HepG2 (cell line): Measurements from ENCODE around the gene RAET1L. TPM values are rescaled to one million over a fixed set of nuclear protein-coding genes. Genes with fewer than 3 reads are reported as not detected.

ENCODE experiments used
- NFATC3 ChIP-seq: sonication (generic); formaldehyde crosslinking; IDR thresholded peaks from 2 replicates; pipeline ENCODE4 v1.5.1; 2020; ENCODE audit warnings: mild to moderate bottlenecking, missing genetic modification reagents
- REXO4 ChIP-seq: sonication (generic); formaldehyde crosslinking; IDR thresholded peaks from 2 replicates; pipeline ENCODE4 v1.8.0; 2022; ENCODE audit warnings: missing genetic modification reagents, mild to moderate bottlenecking, borderline replicate concordance
- ZNF383 ChIP-seq: sonication (generic); formaldehyde crosslinking; IDR thresholded peaks from 2 replicates; pipeline ENCODE4 v1.4.0; 2020; ENCODE audit warnings: missing genetic modification reagents, mild to moderate bottlenecking, borderline replicate concordance
- polyA plus RNA-seq, 8 experiments: library from polyadenylated mRNA; depleted of rRNA in 3 of 8; stranded (reverse) in 7 of 8; unstranded in 1 of 8; fragments of >200 nt; fragmentation: Illumina TruSeq in 4 of 8; extraction: Trizol in 4 of 8; gene quantifications; 2 replicates each; pipeline versions ENCODE4 v1.2.1 to v1.2.3, GENCODE V29; 2011 to 2016; ENCODE audit warnings: low read depth in 4 of 8, missing spikeins in 1 of 8, mixed read lengths in 1 of 8; ENCODE audit not compliant: insufficient read depth in 1 of 8
- total RNA-seq, 5 experiments: library from RNA; depleted of rRNA; stranded (reverse); fragments of >200 nt; fragmentation: Illumina TruSeq; extraction: Trizol; gene quantifications; 2 replicates each; pipeline ENCODE4 v1.2.3, GENCODE V29; 2016; ENCODE audit warnings: low read depth in 1 of 5
- TF ChIP-seq, protein P1 (sequence below): sonication (generic); formaldehyde crosslinking; IDR thresholded peaks from 2 replicates; pipeline ENCODE4 v1.5.0; 2020; ENCODE audit warnings: mild to moderate bottlenecking, missing genetic modification reagents, borderline replicate concordance
- TF ChIP-seq, protein P2 (sequence below): sonication (generic); formaldehyde crosslinking; IDR thresholded peaks from 2 replicates; pipeline ENCODE4 v1.5.0; 2020; ENCODE audit warnings: mild to moderate bottlenecking, missing genetic modification reagents, borderline replicate concordance
- TF ChIP-seq, protein P3 (sequence below): sonication (generic); formaldehyde crosslinking; IDR thresholded peaks from 2 replicates; pipeline ENCODE4 v1.4.0; 2020; ENCODE audit warnings: missing genetic modification reagents
- TF ChIP-seq, protein P4 (sequence below): sonication (generic); formaldehyde crosslinking; IDR thresholded peaks from 2 replicates; pipeline ENCODE4 v1.5.1; 2020; ENCODE audit warnings: mild to moderate bottlenecking, missing genetic modification reagents, moderate library complexity

Gene RAET1L
- total and polyA plus RNA-seq, 2 of the 13 experiments (the other 11 are each of a cell fraction or from before 2014, with no cell fraction given), result not detected

DNA sequence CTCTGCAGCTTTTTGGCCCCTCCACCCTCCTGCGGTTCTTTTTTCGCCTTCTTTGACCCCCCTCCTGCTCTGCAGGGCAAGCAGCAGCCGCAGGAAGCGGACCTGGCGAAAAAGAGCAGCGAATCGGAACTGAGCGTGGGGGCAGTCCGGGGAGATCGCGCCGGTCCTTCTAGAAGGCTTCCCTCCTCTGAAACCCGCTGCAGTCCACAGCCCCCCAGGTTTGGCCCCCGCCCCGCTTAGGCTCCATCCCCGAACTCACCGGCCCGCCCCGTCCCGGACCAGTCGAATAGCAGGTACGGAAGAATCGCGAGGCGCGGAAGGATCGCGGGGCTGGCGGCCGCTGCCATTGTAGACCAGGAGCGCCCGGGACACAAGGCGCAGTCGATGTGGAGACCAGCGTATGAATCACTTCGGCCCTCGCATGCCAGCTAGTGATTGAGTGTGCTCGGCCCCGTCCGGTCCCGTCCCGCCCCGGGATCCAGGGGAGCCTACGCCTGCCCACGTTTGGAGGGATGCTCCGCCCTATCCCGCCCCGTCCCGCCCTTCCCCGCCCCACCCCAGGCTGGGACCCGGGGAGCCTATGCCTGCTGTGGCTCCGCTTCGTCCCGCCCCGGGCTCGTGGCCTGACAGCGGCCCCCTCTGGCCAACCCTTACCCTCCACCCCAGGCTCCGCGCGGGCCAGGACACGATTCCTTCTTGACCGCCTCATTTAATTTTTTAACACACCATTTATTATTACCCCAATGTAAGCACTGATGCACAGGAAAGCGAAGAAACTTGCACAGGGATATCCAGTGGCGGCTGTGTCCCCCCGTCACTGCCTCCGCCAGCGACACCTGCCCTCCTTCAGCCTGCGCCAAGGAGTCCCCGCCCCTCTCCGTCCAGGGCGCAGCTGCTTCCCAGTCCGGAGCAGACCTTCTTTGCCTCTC lies 43.7 kb upstream of the RAET1L start, which contains the start of gene ULBP3 (continued):
- TF ChIP-seq REXO4 (CRISPR knock-in tag) (no peak), ZNF383 (CRISPR knock-in tag) (no peak), NFATC3 (CRISPR knock-in tag) (no peak)
- TF ChIP-seq, protein P1, sequence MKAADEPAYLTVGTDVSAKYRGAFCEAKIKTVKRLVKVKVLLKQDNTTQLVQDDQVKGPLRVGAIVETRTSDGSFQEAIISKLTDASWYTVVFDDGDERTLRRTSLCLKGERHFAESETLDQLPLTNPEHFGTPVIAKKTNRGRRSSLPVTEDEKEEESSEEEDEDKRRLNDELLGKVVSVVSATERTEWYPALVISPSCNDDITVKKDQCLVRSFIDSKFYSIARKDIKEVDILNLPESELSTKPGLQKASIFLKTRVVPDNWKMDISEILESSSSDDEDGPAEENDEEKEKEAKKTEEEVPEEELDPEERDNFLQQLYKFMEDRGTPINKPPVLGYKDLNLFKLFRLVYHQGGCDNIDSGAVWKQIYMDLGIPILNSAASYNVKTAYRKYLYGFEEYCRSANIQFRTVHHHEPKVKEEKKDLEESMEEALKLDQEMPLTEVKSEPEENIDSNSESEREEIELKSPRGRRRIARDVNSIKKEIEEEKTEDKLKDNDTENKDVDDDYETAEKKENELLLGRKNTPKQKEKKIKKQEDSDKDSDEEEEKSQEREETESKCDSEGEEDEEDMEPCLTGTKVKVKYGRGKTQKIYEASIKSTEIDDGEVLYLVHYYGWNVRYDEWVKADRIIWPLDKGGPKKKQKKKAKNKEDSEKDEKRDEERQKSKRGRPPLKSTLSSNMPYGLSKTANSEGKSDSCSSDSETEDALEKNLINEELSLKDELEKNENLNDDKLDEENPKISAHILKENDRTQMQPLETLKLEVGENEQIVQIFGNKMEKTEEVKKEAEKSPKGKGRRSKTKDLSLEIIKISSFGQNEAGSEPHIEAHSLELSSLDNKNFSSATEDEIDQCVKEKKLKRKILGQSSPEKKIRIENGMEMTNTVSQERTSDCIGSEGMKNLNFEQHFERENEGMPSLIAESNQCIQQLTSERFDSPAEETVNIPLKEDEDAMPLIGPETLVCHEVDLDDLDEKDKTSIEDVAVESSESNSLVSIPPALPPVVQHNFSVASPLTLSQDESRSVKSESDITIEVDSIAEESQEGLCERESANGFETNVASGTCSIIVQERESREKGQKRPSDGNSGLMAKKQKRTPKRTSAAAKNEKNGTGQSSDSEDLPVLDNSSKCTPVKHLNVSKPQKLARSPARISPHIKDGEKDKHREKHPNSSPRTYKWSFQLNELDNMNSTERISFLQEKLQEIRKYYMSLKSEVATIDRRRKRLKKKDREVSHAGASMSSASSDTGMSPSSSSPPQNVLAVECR (CRISPR knock-in tag), result no peak
- TF ChIP-seq, protein P2, sequence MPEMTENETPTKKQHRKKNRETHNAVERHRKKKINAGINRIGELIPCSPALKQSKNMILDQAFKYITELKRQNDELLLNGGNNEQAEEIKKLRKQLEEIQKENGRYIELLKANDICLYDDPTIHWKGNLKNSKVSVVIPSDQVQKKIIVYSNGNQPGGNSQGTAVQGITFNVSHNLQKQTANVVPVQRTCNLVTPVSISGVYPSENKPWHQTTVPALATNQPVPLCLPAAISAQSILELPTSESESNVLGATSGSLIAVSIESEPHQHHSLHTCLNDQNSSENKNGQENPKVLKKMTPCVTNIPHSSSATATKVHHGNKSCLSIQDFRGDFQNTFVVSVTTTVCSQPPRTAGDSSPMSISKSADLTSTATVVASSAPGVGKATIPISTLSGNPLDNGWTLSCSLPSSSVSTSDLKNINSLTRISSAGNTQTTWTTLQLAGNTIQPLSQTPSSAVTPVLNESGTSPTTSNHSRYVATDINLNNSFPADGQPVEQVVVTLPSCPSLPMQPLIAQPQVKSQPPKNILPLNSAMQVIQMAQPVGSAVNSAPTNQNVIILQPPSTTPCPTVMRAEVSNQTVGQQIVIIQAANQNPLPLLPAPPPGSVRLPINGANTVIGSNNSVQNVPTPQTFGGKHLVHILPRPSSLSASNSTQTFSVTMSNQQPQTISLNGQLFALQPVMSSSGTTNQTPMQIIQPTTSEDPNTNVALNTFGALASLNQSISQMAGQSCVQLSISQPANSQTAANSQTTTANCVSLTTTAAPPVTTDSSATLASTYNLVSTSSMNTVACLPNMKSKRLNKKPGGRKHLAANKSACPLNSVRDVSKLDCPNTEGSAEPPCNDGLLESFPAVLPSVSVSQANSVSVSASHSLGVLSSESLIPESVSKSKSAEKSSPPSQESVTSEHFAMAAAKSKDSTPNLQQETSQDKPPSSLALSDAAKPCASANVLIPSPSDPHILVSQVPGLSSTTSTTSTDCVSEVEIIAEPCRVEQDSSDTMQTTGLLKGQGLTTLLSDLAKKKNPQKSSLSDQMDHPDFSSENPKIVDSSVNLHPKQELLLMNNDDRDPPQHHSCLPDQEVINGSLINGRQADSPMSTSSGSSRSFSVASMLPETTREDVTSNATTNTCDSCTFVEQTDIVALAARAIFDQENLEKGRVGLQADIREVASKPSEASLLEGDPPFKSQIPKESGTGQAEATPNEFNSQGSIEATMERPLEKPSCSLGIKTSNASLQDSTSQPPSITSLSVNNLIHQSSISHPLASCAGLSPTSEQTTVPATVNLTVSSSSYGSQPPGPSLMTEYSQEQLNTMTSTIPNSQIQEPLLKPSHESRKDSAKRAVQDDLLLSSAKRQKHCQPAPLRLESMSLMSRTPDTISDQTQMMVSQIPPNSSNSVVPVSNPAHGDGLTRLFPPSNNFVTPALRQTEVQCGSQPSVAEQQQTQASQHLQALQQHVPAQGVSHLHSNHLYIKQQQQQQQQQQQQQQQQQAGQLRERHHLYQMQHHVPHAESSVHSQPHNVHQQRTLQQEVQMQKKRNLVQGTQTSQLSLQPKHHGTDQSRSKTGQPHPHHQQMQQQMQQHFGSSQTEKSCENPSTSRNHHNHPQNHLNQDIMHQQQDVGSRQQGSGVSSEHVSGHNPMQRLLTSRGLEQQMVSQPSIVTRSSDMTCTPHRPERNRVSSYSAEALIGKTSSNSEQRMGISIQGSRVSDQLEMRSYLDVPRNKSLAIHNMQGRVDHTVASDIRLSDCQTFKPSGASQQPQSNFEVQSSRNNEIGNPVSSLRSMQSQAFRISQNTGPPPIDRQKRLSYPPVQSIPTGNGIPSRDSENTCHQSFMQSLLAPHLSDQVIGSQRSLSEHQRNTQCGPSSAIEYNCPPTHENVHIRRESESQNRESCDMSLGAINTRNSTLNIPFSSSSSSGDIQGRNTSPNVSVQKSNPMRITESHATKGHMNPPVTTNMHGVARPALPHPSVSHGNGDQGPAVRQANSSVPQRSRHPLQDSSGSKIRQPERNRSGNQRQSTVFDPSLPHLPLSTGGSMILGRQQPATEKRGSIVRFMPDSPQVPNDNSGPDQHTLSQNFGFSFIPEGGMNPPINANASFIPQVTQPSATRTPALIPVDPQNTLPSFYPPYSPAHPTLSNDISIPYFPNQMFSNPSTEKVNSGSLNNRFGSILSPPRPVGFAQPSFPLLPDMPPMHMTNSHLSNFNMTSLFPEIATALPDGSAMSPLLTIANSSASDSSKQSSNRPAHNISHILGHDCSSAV, result no peak
- TF ChIP-seq, protein P3, sequence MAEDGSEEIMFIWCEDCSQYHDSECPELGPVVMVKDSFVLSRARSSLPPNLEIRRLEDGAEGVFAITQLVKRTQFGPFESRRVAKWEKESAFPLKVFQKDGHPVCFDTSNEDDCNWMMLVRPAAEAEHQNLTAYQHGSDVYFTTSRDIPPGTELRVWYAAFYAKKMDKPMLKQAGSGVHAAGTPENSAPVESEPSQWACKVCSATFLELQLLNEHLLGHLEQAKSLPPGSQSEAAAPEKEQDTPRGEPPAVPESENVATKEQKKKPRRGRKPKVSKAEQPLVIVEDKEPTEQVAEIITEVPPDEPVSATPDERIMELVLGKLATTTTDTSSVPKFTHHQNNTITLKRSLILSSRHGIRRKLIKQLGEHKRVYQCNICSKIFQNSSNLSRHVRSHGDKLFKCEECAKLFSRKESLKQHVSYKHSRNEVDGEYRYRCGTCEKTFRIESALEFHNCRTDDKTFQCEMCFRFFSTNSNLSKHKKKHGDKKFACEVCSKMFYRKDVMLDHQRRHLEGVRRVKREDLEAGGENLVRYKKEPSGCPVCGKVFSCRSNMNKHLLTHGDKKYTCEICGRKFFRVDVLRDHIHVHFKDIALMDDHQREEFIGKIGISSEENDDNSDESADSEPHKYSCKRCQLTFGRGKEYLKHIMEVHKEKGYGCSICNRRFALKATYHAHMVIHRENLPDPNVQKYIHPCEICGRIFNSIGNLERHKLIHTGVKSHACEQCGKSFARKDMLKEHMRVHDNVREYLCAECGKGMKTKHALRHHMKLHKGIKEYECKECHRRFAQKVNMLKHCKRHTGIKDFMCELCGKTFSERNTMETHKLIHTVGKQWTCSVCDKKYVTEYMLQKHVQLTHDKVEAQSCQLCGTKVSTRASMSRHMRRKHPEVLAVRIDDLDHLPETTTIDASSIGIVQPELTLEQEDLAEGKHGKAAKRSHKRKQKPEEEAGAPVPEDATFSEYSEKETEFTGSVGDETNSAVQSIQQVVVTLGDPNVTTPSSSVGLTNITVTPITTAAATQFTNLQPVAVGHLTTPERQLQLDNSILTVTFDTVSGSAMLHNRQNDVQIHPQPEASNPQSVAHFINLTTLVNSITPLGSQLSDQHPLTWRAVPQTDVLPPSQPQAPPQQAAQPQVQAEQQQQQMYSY (CRISPR knock-in tag), result peak; percentile 79
- TF ChIP-seq, protein P4, sequence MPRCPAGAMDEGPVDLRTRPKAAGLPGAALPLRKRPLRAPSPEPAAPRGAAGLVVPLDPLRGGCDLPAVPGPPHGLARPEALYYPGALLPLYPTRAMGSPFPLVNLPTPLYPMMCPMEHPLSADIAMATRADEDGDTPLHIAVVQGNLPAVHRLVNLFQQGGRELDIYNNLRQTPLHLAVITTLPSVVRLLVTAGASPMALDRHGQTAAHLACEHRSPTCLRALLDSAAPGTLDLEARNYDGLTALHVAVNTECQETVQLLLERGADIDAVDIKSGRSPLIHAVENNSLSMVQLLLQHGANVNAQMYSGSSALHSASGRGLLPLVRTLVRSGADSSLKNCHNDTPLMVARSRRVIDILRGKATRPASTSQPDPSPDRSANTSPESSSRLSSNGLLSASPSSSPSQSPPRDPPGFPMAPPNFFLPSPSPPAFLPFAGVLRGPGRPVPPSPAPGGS, result no peak
